Measurements from ENCODE around the gene FAM193B.

DNA sequence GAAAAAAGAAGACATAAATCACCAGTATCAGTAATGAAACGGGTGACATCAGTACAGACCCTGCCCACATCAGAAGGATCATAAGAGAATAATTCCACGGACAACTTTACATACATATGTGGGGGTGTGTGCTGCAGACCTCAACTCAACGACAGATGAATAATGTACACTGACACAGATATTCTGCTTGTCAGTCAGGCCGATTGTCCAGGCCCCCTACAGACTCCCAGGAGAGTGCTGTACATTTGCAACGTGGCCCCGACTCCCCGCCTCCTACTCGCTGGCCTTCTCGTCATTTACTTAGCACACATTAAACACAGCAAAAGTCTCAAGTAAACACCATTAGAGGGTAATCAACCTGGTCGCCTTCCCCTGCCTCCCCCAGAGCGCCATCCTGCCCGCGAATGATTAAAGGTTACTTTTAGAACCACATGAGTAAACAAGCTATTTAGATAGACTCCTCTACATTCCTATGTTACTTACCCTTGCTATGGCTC is 34.1 kb upstream of the FAM193B start:
- TF ChIP-seq, protein P1, sequence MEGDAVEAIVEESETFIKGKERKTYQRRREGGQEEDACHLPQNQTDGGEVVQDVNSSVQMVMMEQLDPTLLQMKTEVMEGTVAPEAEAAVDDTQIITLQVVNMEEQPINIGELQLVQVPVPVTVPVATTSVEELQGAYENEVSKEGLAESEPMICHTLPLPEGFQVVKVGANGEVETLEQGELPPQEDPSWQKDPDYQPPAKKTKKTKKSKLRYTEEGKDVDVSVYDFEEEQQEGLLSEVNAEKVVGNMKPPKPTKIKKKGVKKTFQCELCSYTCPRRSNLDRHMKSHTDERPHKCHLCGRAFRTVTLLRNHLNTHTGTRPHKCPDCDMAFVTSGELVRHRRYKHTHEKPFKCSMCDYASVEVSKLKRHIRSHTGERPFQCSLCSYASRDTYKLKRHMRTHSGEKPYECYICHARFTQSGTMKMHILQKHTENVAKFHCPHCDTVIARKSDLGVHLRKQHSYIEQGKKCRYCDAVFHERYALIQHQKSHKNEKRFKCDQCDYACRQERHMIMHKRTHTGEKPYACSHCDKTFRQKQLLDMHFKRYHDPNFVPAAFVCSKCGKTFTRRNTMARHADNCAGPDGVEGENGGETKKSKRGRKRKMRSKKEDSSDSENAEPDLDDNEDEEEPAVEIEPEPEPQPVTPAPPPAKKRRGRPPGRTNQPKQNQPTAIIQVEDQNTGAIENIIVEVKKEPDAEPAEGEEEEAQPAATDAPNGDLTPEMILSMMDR (IDR thresholded peaks at IDR 0.05 in 2 of 3, conservative IDR thresholded peaks at IDR 0.05 in 1 of 3; ENCODE audit: insufficient read depth in 2 of 3, low read depth in 1 of 3, low read length in 3 of 3) = no peak
- TF ChIP-seq KDM4B (IDR thresholded peaks at IDR 0.05; ENCODE audit: borderline replicate concordance in 2 of 2, low read depth in 1 of 2) (no peak), POLR2A (conservative IDR thresholded peaks at IDR 0.05) (no peak), ZNF124 (CRISPR knock-in tag; IDR thresholded peaks at IDR 0.05) (no peak), NR3C1 (CRISPR knock-in tag; IDR thresholded peaks at IDR 0.05) (no peak), ARHGAP35 (IDR thresholded peaks at IDR 0.05; ENCODE audit: partially characterized antibody) (no peak), FOXM1 (IDR thresholded peaks at IDR 0.05; ENCODE audit: low read depth) (no peak), FOXM1 (CRISPR knock-in tag; IDR thresholded peaks at IDR 0.05; ENCODE audit: low read depth) (no peak), POLR2AphosphoS5 (IDR thresholded peaks at IDR 0.05; ENCODE audit: control insufficient read depth, insufficient read depth, low read depth, low read length) (no peak), FOXJ3 (CRISPR knock-in tag; IDR thresholded peaks at IDR 0.05) (no peak)
- TF ChIP-seq, protein P2, sequence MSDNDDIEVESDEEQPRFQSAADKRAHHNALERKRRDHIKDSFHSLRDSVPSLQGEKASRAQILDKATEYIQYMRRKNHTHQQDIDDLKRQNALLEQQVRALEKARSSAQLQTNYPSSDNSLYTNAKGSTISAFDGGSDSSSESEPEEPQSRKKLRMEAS (CRISPR knock-in tag; IDR thresholded peaks at IDR 0.05) = no peak
- TF ChIP-seq, protein P3, sequence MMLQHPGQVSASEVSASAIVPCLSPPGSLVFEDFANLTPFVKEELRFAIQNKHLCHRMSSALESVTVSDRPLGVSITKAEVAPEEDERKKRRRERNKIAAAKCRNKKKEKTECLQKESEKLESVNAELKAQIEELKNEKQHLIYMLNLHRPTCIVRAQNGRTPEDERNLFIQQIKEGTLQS (IDR thresholded peaks at IDR 0.05) = no peak
- TF ChIP-seq, protein P3 (CRISPR knock-in tag; conservative IDR thresholded peaks at IDR 0.05) = no peak
- TF ChIP-seq, protein P4, sequence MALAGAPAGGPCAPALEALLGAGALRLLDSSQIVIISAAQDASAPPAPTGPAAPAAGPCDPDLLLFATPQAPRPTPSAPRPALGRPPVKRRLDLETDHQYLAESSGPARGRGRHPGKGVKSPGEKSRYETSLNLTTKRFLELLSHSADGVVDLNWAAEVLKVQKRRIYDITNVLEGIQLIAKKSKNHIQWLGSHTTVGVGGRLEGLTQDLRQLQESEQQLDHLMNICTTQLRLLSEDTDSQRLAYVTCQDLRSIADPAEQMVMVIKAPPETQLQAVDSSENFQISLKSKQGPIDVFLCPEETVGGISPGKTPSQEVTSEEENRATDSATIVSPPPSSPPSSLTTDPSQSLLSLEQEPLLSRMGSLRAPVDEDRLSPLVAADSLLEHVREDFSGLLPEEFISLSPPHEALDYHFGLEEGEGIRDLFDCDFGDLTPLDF (CRISPR knock-in tag; IDR thresholded peaks at IDR 0.05) = no peak
- TF ChIP-seq, protein P5, sequence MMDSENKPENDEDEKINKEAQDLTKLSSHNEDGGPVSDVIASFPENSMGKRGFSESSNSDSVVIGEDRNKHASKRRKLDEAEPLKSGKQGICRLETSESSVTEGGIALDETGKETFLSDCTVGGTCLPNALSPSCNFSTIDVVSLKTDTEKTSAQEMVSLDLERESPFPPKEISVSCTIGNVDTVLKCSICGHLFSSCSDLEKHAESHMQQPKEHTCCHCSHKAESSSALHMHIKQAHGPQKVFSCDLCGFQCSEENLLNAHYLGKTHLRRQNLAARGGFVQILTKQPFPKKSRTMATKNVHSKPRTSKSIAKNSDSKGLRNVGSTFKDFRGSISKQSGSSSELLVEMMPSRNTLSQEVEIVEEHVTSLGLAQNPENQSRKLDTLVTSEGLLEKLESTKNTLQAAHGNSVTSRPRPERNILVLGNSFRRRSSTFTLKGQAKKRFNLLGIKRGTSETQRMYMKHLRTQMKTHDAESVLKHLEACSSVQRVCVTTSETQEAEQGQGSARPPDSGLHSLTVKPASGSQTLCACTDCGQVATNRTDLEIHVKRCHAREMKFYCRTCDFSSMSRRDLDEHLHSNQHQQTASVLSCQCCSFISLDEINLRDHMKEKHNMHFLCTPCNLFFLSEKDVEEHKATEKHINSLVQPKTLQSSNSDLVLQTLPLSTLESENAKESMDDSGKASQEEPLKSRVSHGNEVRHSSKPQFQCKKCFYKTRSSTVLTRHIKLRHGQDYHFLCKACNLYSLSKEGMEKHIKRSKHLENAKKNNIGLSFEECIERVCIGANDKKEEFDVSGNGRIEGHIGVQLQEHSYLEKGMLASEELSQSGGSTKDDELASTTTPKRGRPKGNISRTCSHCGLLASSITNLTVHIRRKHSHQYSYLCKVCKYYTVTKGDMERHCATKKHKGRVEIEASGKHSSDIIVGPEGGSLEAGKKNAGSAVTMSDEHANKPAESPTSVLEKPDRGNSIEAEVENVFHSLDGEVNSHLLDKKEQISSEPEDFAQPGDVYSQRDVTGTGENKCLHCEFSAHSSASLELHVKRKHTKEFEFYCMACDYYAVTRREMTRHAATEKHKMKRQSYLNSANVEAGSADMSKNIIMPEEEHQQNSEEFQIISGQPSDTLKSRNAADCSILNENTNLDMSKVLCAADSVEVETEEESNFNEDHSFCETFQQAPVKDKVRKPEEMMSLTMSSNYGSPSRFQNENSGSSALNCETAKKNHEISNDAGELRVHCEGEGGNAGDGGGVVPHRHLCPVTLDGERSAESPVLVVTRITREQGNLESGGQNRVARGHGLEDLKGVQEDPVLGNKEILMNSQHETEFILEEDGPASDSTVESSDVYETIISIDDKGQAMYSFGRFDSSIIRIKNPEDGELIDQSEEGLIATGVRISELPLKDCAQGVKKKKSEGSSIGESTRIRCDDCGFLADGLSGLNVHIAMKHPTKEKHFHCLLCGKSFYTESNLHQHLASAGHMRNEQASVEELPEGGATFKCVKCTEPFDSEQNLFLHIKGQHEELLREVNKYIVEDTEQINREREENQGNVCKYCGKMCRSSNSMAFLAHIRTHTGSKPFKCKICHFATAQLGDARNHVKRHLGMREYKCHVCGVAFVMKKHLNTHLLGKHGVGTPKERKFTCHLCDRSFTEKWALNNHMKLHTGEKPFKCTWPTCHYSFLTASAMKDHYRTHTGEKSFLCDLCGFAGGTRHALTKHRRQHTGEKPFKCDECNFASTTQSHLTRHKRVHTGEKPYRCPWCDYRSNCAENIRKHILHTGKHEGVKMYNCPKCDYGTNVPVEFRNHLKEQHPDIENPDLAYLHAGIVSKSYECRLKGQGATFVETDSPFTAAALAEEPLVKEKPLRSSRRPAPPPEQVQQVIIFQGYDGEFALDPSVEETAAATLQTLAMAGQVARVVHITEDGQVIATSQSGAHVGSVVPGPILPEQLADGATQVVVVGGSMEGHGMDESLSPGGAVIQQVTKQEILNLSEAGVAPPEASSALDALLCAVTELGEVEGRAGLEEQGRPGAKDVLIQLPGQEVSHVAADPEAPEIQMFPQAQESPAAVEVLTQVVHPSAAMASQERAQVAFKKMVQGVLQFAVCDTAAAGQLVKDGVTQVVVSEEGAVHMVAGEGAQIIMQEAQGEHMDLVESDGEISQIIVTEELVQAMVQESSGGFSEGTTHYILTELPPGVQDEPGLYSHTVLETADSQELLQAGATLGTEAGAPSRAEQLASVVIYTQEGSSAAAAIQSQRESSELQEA (IDR thresholded peaks at IDR 0.05; ENCODE audit: low read depth) = no peak

Data from K562 (cell line).